Effector memory CD4-positive, alpha-beta T cell (primary cell): ENCODE data around the gene ZRANB2.

Experiments
- DNase-seq, 3 donors: peaks; one replicate each; pipeline ENCODE4 v3.0.0-alpha.2; 2020
- H3K27ac ChIP-seq: 2 replicates; pipeline ENCODE4 v1.7.0; 2013; ENCODE audit warnings: mild to moderate bottlenecking, low read length, moderate library complexity; ENCODE audit not compliant: insufficient read depth, poor library complexity, severe bottlenecking
- H3K27me3 ChIP-seq: replicated peaks from 2 replicates; pipeline ENCODE4 v1.7.0; 2013; ENCODE audit warnings: mild to moderate bottlenecking, low read length; ENCODE audit not compliant: insufficient read depth, control insufficient read depth, poor library complexity, severe bottlenecking
- H3K36me3 ChIP-seq: 2 replicates; pipeline ENCODE4 v1.7.0; 2013; ENCODE audit warnings: mild to moderate bottlenecking, low read length, moderate library complexity; ENCODE audit not compliant: control insufficient read depth, insufficient read depth
- H3K4me1 ChIP-seq: 2 replicates; pipeline ENCODE4 v1.7.0; 2013; ENCODE audit warnings: low read length, mild to moderate bottlenecking; ENCODE audit not compliant: control insufficient read depth, insufficient read depth, poor library complexity, severe bottlenecking
- H3K4me3 ChIP-seq: 2 replicates; pipeline ENCODE4 v1.7.0; 2013; ENCODE audit warnings: low read length, low read depth, mild to moderate bottlenecking; ENCODE audit not compliant: insufficient read depth, poor library complexity, severe bottlenecking
- H3K9me3 ChIP-seq: 2 replicates; pipeline ENCODE4 v1.7.0; 2013; ENCODE audit warnings: mild to moderate bottlenecking, low read length, moderate library complexity; ENCODE audit not compliant: control insufficient read depth
- total RNA-seq, 3 donors: gene quantifications; one replicate each; lab custom pipeline; 2026; lab: John Stamatoyannopoulos, UW

ZRANB2 gene, protein sequence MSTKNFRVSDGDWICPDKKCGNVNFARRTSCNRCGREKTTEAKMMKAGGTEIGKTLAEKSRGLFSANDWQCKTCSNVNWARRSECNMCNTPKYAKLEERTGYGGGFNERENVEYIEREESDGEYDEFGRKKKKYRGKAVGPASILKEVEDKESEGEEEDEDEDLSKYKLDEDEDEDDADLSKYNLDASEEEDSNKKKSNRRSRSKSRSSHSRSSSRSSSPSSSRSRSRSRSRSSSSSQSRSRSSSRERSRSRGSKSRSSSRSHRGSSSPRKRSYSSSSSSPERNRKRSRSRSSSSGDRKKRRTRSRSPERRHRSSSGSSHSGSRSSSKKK
- total RNA-seq: 75.0 to 94.9 (median 86.6) reads per million in 3 donors

DNA sequence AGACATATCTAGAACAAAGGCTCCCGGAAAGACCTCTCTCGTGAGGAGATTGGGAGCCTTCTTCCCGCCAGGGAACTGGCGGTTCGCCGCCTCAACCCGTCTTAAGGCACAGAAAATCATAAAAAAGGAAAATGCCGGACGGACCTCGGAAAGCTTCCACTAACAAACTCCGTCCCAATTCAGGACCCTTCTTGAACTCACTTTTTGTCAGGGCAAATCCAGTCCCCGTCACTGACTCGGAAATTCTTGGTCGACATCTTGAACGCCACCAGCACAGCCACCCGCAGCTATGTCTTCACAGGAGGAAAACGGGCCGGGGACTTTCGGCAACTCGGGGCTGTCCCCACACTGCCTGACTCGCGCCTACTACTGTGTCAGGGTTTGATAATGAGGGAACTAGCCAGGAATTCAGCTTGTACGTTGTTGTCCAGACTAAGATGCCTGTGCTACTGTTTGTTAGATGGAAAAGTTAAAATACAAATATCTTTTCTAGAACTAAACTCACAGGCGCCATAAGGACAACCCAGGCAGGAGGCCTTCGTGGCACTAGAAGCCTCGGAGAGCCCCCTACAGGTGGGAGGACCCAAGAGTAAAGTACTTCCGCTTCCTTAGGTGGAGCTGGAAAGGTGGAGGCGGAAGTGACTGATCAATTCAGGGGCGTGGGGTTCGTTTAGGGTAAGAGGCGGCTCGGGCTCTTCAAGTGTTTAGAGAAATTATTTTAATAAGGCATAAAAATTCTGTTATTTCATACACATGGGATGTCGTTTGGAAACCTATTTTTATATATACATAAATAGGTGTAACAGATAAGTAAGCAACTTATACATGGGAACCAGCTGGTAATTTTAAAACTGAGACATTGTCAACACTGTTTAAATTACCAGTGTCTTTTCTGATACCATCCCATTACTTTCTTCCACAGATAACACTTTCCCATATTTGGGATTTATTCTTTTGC, at the start of gene ZRANB2:
Gene ZRANB2, minus strand, starts transcription at position 297 of the 958 bp plus-strand sequence. Its CDS starts 40 bp downstream, at position 257.
- Histone ChIP-seq H3K4me1 (peaks cover 8% of the 10 kb centered on the region), H3K9me3 (no peaks in the 10 kb centered on the region), H3K4me3 (peak within 1 kb of the TSS; percentile 98), H3K27me3 (no peaks in the 10 kb centered on the region), H3K27ac (peak within 1 kb of the TSS; percentile 98), H3K36me3 (peaks cover 22% of the 10 kb centered on the region)
- DNase-seq: peak; percentile 77 to 89 (median 84)

DNA sequence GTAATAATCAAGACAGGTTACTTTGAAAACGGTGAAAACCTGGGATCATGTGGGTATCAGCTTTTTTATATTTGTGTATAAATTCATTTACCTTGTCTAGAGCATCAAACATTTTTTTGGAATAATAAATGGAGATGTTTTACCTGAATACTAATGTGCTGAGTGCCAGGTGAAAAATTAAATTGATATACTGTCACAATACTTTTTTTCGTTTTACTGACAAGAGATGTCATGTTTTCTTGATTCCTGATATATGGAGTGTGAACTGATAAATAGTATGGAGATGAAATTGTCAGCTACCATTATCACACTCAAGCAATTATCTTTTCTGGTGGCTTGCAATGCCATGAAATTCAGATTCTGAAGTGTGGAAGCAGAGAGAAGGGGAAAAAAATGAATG, 47.2 kb upstream of the ZRANB2 start:
- Histone ChIP-seq H3K4me1 (no peaks in the 10 kb centered on the region), H3K9me3 (peaks cover 4% of the 10 kb centered on the region), H3K27ac (no peak overlapping the region)

DNA sequence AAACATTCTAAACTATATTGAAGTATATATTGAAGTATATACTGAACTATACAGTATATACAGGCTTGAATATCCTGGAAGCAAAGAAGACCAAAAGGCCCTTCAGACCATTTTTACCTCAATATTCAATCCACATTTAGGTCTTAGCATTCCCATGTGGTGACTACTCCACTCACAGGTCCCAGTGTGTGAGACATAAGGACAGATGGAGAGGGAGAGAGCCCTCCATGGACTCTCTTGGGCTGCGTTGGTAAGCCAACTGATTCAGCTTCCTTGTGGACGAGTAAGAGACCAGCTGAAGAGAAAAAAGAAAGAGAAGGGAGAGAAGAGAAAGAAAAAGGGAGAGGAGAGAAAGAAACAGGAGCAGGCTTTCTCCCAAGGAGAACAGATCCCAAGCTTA, 37.3 kb upstream of the ZRANB2 start:
- Histone ChIP-seq H3K4me3 (no peak overlapping the region), H3K36me3 (no peaks in the 10 kb centered on the region), H3K4me1 (no peaks in the 10 kb centered on the region), H3K27ac (no peak overlapping the region), H3K27me3 (no peaks in the 10 kb centered on the region), H3K9me3 (no peaks in the 10 kb centered on the region)
- DNase-seq: no peak

More for the DNA sequence above, 47.2 kb upstream of the ZRANB2 start:
- H3K36me3 ChIP-seq: no peaks in the 10 kb centered on the region
- no peak for DNase-seq
- no peaks in the 10 kb centered on the region for H3K27me3 ChIP-seq
- no peak overlapping the region for H3K4me3 ChIP-seq

DNA sequence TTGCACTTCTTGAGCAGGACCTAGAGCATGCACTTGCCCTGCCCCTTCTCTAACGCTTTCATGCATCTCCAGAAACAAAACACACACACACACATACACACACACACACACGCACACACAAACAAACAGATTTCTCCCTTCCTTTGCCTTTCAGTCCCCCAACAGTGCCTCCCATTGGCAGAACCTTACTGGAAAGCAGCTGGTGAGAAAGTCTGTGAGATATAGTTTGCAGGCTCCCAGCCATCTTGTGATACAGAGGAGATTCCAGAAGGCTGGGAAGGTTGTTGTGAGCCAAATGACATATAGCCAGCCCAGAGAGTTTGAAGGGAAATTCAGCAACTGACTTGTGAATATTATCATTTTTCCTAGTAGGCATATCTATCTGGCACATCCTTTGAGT, 35.9 kb upstream of the ZRANB2 start:
- no peak for DNase-seq
- no peaks in the 10 kb centered on the region for H3K27me3 ChIP-seq
- no peak overlapping the region for H3K4me3 ChIP-seq
- no peaks in the 10 kb centered on the region for H3K36me3 ChIP-seq
- H3K4me1 ChIP-seq: no peaks in the 10 kb centered on the region
- no peak overlapping the region for H3K27ac ChIP-seq
- no peaks in the 10 kb centered on the region for H3K9me3 ChIP-seq

DNA sequence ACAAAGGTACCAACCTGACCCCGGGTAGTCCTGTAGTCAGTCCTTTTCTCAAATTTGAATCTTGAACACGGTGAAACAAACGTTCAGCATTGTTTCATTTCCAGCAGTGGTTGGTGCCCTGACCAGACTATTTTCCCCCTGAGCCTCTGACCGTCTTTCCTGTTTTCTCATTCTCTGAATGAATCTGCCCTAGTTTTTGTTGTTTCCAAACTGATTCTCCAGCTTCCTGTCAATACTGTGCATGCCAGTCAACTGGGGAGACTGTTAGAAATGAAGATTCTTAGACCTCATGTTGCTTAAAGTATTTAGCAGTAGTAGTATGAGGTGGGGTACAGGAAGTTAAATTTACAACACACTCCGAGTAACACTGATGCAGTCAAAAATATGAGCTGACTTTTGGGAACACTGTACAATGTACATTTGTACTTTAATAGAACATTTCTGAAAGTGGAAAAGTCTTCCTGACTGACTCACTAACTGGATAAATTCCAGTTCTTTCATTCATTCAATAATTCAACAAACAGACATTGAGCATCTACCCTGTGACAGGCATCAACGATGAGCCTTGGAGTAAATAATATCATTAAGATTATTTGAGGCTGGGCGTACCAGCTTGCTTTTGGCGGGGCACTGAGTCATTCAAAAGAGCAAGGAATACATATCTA, 26.0 kb upstream of the ZRANB2 start:
- Histone ChIP-seq H3K27me3 (no peaks in the 10 kb centered on the region), H3K36me3 (no peaks in the 10 kb centered on the region), H3K4me1 (no peaks in the 10 kb centered on the region), H3K27ac (no peak overlapping the region), H3K9me3 (no peaks in the 10 kb centered on the region), H3K4me3 (no peak overlapping the region)
- no peak for DNase-seq

DNA sequence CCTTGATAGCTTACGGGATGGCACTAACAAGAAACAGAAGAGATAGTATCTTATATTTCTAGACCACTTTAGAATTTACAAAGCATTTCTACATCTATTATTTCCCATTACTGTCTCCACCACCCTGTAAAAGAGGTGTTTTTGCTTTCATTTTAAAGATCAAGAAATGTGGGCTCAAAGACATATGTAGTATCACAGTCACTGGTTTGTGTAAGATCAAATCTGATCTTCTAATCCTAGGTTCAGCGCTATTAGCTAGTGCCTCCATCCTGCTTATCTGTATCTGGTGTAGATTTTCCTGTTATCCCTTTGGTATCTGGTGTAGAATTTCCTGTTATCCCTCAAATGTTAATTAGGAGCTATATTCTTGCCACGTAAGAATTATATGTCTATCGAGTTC, 23.6 kb upstream of the ZRANB2 start:
- H3K9me3 ChIP-seq: no peaks in the 10 kb centered on the region
- H3K27me3 ChIP-seq: no peaks in the 10 kb centered on the region
- no peaks in the 10 kb centered on the region for H3K4me1 ChIP-seq
- no peak overlapping the region for H3K4me3 ChIP-seq
- no peak for DNase-seq
- no peak overlapping the region for H3K27ac ChIP-seq
- H3K36me3 ChIP-seq: no peaks in the 10 kb centered on the region

DNA sequence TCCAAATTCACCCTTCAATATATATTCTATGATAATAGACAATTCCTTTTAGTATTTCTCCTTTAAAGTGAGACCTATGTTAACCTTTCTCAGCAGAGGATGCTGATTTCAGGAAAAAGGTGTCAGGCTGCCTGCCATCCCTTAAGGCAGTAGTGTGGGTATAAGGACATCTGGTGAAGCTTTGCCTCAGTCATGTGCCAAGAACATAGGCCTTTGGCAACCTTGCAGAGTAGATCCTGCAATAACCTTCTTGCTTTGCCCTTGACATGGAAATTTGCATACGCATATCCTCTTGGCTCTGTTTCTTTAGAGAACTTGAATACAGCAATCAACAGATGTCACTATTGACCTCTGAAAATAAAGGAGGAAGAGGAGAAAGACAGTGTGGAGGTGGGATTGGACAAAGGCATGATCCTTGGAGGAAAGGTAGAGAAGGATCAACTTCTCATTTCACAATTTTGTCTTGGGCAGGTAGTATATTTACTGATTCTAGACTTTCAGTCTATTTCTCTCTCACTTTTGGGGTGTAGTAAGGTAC, 21.1 kb upstream of the ZRANB2 start:
- no peaks in the 10 kb centered on the region for H3K36me3 ChIP-seq
- H3K27ac ChIP-seq: no peak overlapping the region
- H3K4me3 ChIP-seq: no peak overlapping the region
- no peak for DNase-seq
- H3K4me1 ChIP-seq: no peaks in the 10 kb centered on the region
- H3K9me3 ChIP-seq: no peaks in the 10 kb centered on the region
- no peaks in the 10 kb centered on the region for H3K27me3 ChIP-seq

DNA sequence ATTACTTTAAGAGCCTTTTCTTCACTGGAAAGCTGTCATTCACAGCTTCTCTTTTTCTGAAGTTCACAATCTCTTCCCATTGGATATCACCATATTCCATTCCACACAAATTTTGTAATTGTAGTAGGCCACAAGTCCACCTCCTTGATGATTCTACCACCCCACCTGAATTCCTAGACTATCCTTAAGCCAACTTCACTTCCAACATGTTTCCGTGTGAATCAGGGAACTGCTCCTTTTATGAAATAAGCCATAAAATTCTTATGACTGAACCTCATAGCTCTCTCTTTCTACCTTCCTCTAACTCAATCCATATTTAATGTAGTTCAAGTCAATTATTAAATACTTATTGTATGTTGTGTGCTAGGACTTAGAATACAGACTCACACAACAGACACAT, 16.6 kb upstream of the ZRANB2 start:
- Histone ChIP-seq H3K36me3 (no peaks in the 10 kb centered on the region), H3K9me3 (no peaks in the 10 kb centered on the region), H3K4me3 (no peak overlapping the region), H3K4me1 (no peaks in the 10 kb centered on the region), H3K27ac (no peak overlapping the region), H3K27me3 (no peaks in the 10 kb centered on the region)
- DNase-seq: no peak

DNA sequence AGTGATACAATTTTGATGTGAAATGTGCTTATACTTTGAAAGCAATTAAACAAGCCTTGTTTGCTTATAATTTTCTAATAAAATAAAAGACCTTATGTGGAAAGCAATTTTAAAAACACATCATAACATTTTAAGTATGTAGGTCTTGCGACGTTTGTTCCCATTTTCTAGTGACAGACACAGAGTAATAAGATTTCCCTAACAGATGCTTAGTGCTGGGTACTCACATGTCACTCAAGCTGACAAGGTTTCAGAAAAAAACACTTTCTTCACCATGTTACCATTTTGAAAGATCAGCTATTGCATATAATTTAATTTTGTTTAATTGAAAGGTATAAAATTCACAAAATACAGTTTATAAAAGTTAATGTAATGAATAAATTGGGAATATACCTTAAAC, 14.1 kb upstream of the ZRANB2 start:
- H3K9me3 ChIP-seq: no peaks in the 10 kb centered on the region
- no peaks in the 10 kb centered on the region for H3K36me3 ChIP-seq
- no peak for DNase-seq
- H3K27me3 ChIP-seq: no peaks in the 10 kb centered on the region
- no peak overlapping the region for H3K4me3 ChIP-seq
- H3K27ac ChIP-seq: no peak overlapping the region
- no peaks in the 10 kb centered on the region for H3K4me1 ChIP-seq
